Esophagus muscularis mucosa (tissue), 4 donors: ENCODE measurements around the gene KIAA0825. TPM values are rescaled to one million over a fixed set of nuclear protein-coding genes. Genes with fewer than 3 reads are reported as not detected.
"Not testable (repeated sequence)": the region's sequence is repeated elsewhere in the genome, so short reads cannot be mapped to it uniquely, and the experiment has no call there.

Source experiments
- DNase-seq: peaks from one replicate; pipeline ENCODE4 v3.0.0-alpha.2; 2017; ENCODE audit errors: extremely low spot score
- H3K27ac ChIP-seq, 4 donors: fragments of 200-600 bp; sonication (generic); replicated peaks in 1 of 4; 1 replicate in 3 of 4; 2 replicates in 1 of 4; pipeline ENCODE4 v1.5.1; 2016 to 2019; ENCODE audit warnings: mild to moderate bottlenecking in 1 of 4
- H3K27me3 ChIP-seq, 4 donors: fragments of 200-600 bp; sonication (generic); one replicate each; pipeline versions ENCODE4 v1.5.1 to v1.6.0; 2016 to 2019
- H3K36me3 ChIP-seq, 4 donors: fragments of 200-600 bp; sonication (generic); one replicate each; pipeline ENCODE4 v1.5.1; 2016 to 2019
- H3K4me1 ChIP-seq, 4 donors: fragments of 200-600 bp; sonication (generic); one replicate each; pipeline ENCODE4 v1.5.1; 2016 to 2019
- H3K4me3 ChIP-seq, 4 donors: fragments of 200-600 bp; sonication (generic); 1 replicate in 2 of 4; 2 replicates in 2 of 4; pipeline ENCODE4 v1.5.1; 2016 to 2019; ENCODE audit warnings: mild to moderate bottlenecking in 4 of 4, moderate library complexity in 1 of 4
- H3K9me3 ChIP-seq, 4 donors: fragments of 200-600 bp; sonication (generic); 1 replicate in 3 of 4; 2 replicates in 1 of 4; pipeline ENCODE4 v1.5.1; 2016 to 2019
- CTCF ChIP-seq, 3 experiments: fragments of 200-600 bp in 2 of 3; fragments of 450-650 bp in 1 of 3; sonication (generic) in 2 of 3; IDR thresholded peaks; one replicate each; pipeline ENCODE4 v1.5.1; 2017 to 2019; ENCODE audit warnings: antibody characterized with exemption in 3 of 3, mild to moderate bottlenecking in 2 of 3, moderate library complexity in 1 of 3
- EP300 ChIP-seq: sonication (generic); formaldehyde crosslinking; IDR thresholded peaks from one replicate; pipeline ENCODE4 v1.6.1; 2017; ENCODE audit warnings: antibody characterized with exemption
- POLR2A ChIP-seq: fragments of 450-650 bp; IDR thresholded peaks from one replicate; pipeline ENCODE4 v1.6.1; 2017; ENCODE audit warnings: antibody characterized with exemption, moderate library complexity, mild to moderate bottlenecking, low read depth
- POLR2AphosphoS5 ChIP-seq, 2 donors: sonication (generic); formaldehyde crosslinking; IDR thresholded peaks; one replicate each; pipeline ENCODE4 v1.6.1; 2017; ENCODE audit warnings: antibody characterized with exemption in 2 of 2
- WGBS: methylation state at CpG from one replicate; pipeline ENCODE4 v1.1.5; 2018; 5-methylcytosine and 5-hydroxymethylcytosine counted together
- intact Hi-C: fragments of 100-400 bp; cut with DNase I; formaldehyde crosslinking; loops from one replicate; pipeline ENCODE4 v1.15.1; 2023
- total RNA-seq, 4 donors: library from RNA; depleted of rRNA; stranded (reverse); fragments of >200 nt; gene quantifications; one replicate each; pipeline versions ENCODE4 v1.1.0 to v1.2.1, GENCODE V29; 2016

KIAA0825 gene
- total RNA-seq, 4 donors from 2014 or later, result 2.3 to 4.2 (median 2.9) TPM

GRCh38 chr5:94613583-94613982 lies 4.8 kb downstream of the KIAA0825 start:
- Histone ChIP-seq H3K27me3 (no peaks in the 10 kb centered on the region), H3K4me3 (no peak overlapping the region)

GRCh38 chr5:94595281-94595840 lies 23.0 kb downstream of the KIAA0825 start:
- H3K27me3 ChIP-seq, result no peaks in the 10 kb centered on the region
- TF ChIP-seq CTCF (IDR thresholded peaks at IDR 0.05) (no peak), POLR2AphosphoS5 (IDR thresholded peaks at IDR 0.05) (no peak), EP300 (no peak), POLR2A (no peak)
- H3K9me3 ChIP-seq, result peaks cover 0 to 4% (median 0%) of the 10 kb centered on the region in 4 donors
- intact Hi-C loops, result no loop called here
- H3K4me3 ChIP-seq, result no peak overlapping the region
- no peaks in the 10 kb centered on the region for H3K36me3 ChIP-seq
- WGBS, result 84% methylated on average over 7 of the region's 7 CpGs
- no peak overlapping the region for H3K27ac ChIP-seq
- no peak for DNase-seq
- no peaks in the 10 kb centered on the region for H3K4me1 ChIP-seq

More at GRCh38 chr5:94613583-94613982, 4.8 kb downstream of the KIAA0825 start:
- Histone ChIP-seq H3K36me3 (no peaks in the 10 kb centered on the region), H3K9me3 (no peaks in the 10 kb centered on the region), H3K27ac (no peak overlapping the region), H3K4me1 (peaks cover 7 to 17% (median 8%) of the 10 kb centered on the region in 4 donors)
- WGBS, result 71% methylated on average over 2 of the region's 2 CpGs
- intact Hi-C loops, result no loop called here
- no peak for DNase-seq
- no peak for TF ChIP-seq EP300
- no peak for TF ChIP-seq POLR2AphosphoS5 (IDR thresholded peaks at IDR 0.05)
- TF ChIP-seq POLR2A, result no peak
- TF ChIP-seq CTCF (IDR thresholded peaks at IDR 0.05), result no peak

- Histone ChIP-seq H3K27me3 (no peaks in the 10 kb centered on the region), H3K9me3 (no peaks in the 10 kb centered on the region), H3K4me1 (peaks cover 0 to 6% (median 0%) of the 10 kb centered on the region in 4 donors), H3K36me3 (no peaks in the 10 kb centered on the region), H3K4me3 (no peak overlapping the region), H3K27ac (no peak overlapping the region)
- DNase-seq, result no peak
- no peak for TF ChIP-seq POLR2AphosphoS5 (IDR thresholded peaks at IDR 0.05)
- TF ChIP-seq CTCF (IDR thresholded peaks at IDR 0.05), result no peak
- no peak for TF ChIP-seq EP300
- no peak for TF ChIP-seq POLR2A
- intact Hi-C loops, result no loop called here
Measured at GRCh38 chr5:94577466-94578245, 40.7 kb downstream of the KIAA0825 start.

GRCh38 chr5:94575196-94575595 lies 43.2 kb downstream of the KIAA0825 start:
- no peak for TF ChIP-seq POLR2AphosphoS5 (IDR thresholded peaks at IDR 0.05)
- TF ChIP-seq EP300, result no peak
- no peak for TF ChIP-seq POLR2A
- no peak for TF ChIP-seq CTCF (IDR thresholded peaks at IDR 0.05)
- Histone ChIP-seq H3K9me3 (no peaks in the 10 kb centered on the region), H3K4me1 (no peaks in the 10 kb centered on the region), H3K27ac (no peak overlapping the region), H3K4me3 (no peak overlapping the region), H3K27me3 (no peaks in the 10 kb centered on the region), H3K36me3 (no peaks in the 10 kb centered on the region)
- DNase-seq, result no peak
- intact Hi-C loops, result no loop called here
- 70% methylated on average over 4 of the region's 4 CpGs for WGBS

- H3K27ac ChIP-seq, H3K4me3 ChIP-seq, DNase-seq, intact Hi-C loops, H3K36me3 ChIP-seq, H3K9me3 ChIP-seq, H3K27me3 ChIP-seq, H3K4me1 ChIP-seq: not testable (repeated sequence)
- WGBS, result 93% methylated on average over 1 of the region's 1 CpG
Measured at GRCh38 chr5:94573349-94573748, 45.1 kb downstream of the KIAA0825 start.
